HuH-7 (cell line): Measurements from ENCODE around the gene ARHGAP5.
"Not testable (repeated sequence)": the region's sequence is repeated elsewhere in the genome, so short reads cannot be mapped to it uniquely, and the experiment has no call there.

ENCODE experiments used
- DNase-seq: peaks from one replicate; pipeline ENCODE4 v3.0.0; 2011; ENCODE audit warnings: low spot score

ARHGAP5 gene

DNA sequence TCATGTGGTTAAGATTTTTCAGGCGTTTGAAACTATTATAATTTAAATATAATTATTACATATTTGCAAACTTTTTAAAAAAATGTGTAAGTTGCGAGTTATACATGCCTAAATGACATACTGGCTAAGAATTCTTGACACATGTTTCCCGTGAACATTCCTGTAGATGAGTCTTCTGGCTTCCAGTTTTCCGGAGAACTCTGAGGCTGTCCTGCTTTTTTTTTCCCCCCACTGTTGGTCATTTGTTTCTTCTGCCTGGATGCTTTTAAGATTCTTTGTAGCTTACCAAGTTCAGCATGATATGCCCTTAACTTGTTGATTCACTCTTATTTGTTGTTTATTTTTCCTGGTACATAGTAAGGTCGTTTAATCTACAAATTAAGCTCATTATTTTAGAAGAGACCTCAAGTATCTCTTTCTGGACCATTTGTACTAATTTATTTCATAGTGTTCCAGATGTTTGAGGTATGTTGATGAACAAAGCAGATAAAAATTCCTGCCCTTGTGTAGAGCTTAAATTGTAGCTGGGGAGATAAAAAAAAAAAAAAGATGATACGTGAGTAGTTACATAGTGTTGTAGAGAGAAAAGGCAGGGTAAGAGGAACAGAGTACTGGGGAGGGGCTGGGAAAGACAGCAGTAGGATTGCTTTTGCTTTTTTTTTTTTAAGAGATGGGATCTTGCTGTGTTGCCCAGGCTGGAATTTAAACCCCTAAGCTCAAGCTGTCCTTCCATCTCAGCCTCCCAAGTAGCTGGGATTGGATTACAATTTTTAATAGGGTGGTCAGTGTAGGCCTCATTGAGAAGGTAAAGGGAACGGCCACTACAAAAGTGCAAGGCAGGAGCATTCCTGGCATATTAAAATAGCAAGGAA is 32.8 kb downstream of the ARHGAP5 start:
- DNase-seq = no peak

DNA sequence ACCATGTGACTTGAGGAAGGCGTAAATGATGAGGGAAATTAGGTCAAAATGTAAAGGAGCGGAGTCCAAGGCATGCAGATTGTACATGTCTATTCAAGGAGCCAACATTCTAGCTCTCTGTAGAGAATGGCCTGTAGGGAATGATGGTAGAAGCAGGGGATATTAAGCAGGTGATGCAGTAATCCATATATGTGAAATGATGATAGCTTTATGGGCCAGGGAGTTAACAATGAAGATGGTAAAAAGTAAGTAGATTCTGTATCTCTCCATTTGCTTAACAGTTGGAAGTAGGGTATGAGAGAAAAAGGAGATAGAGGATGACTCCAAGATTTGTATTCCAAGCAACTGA is 33.4 kb downstream of the ARHGAP5 start:
- no peak for DNase-seq

- no peak for DNase-seq
Observed at GRCh38 chr14:32121536-32121935, 44.4 kb downstream of the ARHGAP5 start.

DNA sequence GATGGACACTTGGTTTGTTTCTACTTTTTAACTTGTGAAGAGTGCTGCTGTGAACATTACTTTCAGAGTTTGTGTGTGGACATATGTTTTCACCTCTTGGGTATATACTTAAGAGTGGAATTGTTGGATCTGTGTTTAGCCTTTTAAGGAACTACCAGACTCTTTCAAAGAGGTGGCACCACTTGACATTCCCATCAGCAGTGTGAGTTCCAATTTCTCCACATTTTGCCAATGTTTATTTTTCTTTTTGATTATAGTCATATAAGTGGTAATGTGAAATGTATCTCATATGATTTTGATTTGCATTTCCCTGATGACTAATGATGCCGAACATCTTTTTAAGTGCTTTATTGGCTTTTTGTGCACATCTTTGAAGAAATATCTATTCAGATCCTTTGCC is 44.8 kb downstream of the ARHGAP5 start:
- DNase-seq = no peak

- not testable (repeated sequence) for DNase-seq
Observed at GRCh38 chr14:32126899-32127730, 50.0 kb downstream of the ARHGAP5 start.

DNA sequence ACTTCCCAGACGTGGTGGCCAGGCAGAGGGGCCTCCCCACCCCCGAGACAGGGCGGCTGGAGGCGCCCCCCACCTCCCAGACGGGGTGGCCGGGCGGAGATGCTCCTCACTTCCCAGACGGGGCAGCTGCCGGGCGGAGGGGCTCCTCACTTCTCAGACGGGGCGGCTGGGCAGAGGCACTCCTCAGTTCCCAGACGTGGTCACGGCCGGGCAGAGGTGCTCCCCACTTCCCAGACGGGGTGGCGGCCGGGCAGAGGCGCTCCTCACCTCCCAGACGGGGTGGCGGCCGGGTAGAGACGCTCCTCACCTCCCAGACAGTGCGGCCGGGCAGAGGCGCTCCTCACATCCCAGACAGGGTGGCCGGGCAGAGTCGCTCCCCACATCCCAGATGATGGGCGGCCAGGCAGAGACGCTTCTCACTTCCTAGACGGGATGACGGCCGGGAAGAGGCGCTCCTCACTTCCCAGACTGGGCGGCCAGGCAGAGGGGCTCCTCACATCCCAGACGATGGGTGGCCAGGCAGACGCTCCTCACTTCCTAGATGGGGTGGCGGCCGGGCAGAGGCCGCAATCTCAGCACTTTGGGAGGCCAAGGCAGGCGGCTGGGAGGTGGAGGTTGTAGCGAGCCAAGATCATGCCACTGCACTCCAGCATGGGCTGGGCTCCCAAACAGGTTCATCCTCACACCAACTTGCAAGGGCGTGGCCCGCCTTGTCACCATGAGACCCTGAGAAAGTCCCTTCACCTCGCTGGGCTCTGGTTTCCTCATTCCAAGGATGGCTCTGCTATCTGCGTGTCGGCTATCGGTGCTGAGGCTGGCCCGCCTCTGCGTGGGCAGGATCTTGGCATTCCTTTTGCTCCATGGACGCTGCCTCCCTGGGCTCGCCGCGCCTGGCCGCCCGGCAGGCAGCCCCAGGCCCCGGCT is 50.9 kb downstream of the ARHGAP5 start:
- DNase-seq = not testable (repeated sequence)

DNA sequence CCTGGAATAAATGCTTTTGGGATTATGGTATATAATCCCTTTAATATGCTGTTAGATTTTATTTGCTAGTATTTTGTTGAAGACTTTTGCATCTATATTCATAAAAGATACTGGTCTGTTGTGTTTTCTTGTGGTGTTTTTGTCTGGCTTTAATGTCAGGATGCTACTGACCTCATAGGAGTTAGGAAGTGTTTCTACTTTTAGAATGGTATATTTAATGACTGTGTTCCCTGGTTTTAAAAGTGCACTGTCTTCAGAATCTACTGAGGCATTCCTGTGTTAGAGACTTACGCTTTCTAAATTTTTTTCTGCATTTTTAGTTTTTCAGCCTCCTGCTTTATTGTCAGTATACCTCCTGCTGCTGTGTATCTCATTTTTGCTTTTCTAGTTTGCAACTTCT is 51.6 kb downstream of the ARHGAP5 start:
- DNase-seq = no peak

GRCh38 chr14:32129124-32129523 is 52.0 kb downstream of the ARHGAP5 start:
- no peak for DNase-seq

GRCh38 chr14:32131689-32132088 is 54.6 kb downstream of the ARHGAP5 start:
- not testable (repeated sequence) for DNase-seq

DNA sequence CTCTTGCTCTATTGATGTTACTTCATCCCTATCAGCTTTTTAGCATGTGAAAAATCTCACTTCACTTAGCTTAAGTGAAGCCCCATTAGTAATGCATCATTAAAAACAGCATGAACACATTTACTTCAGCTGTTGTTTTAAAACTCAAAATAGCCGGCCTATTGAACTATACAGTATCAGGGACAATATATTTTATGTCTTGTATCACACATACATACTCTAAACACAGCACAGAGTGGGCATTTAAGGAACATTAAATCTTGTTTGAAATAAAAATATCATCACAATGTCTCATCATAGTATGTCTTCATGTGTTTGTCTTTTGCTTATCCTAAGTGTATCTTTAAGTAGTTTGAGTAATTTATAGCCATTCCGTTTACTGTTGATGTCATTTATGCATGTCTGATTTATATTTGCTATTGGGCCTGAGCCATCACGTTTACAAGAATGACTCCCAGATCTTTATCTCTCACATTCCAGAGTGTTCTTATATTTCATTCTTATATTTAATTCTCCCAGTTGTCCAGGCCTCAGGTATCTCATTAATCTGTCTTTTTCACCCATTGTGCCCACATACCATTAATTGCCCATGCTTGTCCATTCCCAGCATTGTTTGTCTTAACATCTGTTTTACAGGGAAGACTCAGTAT is 57.5 kb downstream of the ARHGAP5 start:
- DNase-seq = no peak

GRCh38 chr14:32136027-32136825 is 59.1 kb downstream of the ARHGAP5 start:
- no peak for DNase-seq

GRCh38 chr14:32137313-32137712 is 60.2 kb downstream of the ARHGAP5 start:
- DNase-seq = no peak

GRCh38 chr14:32137892-32138291 is 60.8 kb downstream of the ARHGAP5 start:
- DNase-seq = no peak

DNA sequence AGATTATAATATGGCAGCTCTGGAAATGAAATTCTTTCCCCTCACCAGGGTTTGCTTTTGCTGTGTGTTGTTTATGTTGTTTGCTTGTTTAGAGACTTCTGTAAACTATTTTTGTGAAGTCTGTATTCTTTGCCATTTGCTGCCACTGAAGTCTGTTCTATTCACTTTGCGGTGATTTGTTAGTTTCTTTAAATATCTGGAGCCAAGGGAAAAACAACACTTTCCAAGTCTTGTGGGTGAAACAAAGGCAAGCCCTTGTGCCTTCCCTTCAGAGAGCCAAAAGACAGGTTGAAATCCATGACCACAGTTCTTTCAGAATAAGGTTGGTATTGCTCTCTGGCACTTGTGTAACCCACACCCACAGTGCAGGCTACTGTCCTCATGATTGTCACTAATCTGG is 65.2 kb downstream of the ARHGAP5 start:
- no peak for DNase-seq

GRCh38 chr14:32142754-32143437 is 65.8 kb downstream of the ARHGAP5 start:
- no peak for DNase-seq

GRCh38 chr14:32150392-32150791 is 73.3 kb downstream of the ARHGAP5 start:
- no peak for DNase-seq

DNA sequence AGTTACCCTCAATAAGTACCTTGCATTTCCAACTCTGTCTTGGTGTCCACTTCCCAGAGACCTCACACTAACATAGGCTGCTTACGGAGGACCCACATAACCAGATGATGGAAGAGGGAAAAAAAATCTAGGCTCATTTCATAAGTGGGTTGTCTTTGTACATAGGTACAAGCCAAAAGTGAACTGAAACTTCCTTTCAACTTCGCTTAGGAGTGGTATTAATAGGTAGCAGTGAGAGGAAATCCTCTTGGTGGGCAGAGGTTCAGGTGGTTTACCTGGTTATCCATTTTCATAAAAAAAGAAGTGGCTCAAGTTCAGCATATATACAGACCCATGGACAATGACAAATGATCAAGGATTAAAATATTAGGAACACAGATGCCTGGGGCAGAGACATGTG is 88.9 kb downstream of the ARHGAP5 start:
- DNase-seq = no peak

DNA sequence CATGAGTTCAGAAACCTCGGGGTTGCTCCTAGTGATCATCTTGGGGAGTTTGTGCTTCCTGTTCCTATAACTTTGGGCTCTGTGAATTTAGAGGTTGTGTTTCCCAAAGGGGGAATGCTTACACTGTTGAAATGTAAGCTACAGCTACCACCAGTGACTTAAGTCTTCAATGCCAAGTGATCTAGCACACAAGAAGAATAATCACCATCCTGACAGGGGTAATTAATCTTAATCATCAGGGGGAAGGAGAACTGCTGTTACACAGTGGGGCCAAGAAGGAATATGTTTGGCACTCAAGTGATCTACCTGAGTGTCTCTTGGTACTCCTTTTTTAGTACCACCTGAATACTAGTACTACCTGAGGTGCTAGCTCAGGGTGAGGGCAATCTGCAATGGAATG is 89.8 kb downstream of the ARHGAP5 start:
- no peak for DNase-seq

DNA sequence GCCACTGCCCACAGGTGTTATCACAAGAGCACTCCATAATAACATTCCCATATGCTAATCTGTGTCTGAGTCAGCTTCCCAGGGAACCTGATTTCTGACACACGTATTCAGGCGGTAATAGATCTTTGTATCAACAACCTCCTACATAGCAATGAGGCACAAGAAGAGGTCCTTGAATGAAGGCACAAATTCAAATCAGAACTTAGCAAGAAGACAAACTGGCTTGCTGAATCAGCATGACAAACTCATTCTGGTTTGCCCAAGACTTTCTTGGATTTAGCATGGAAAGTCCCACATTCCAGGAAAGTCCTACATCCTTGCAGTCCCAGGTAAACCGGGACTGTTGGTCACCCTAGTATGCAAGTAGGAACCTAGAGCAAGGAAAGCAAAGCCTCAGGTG is 90.8 kb downstream of the ARHGAP5 start:
- no peak for DNase-seq

DNA sequence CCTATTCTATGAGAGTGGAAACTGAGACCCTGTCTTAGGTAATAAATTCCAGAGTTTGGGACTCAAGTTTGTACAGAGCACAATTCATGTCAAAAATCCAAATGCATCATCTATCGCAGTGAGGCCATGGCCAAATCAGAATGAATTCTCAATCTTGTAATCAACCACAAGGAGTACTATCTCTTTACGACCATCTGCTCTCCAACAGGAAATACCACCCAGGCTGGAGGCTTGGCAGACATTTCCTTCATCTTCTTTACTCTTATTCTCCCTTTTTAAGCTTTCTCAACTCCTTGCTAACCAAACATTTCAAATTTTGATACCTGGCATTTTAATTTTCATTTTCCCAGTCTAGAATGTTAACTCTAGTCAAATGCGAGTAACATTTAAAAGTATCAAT is 92.1 kb downstream of the ARHGAP5 start:
- DNase-seq = no peak
